GM12891 (cell line): Measurements from ENCODE around the gene PACS2.
"Not testable (repeated sequence)": the region's sequence is repeated elsewhere in the genome, so short reads cannot be mapped to it uniquely, and the experiment has no call there.

Experiments used
- DNase-seq: peaks from one replicate; pipeline ENCODE4 v3.0.0; 2011; ENCODE audit warnings: low spot score; ENCODE audit not compliant: insufficient read length
- FAIRE-seq: peaks from 2 replicates; lab custom pipeline; 2011; peaks lifted over from hg19 to GRCh38; lab: Jason Lieb, UNC
- PAX5 ChIP-seq: IDR thresholded peaks from 2 replicates; pipeline ENCODE4 v1.6.1; 2011; ENCODE audit warnings: low read length, moderate library complexity, mild to moderate bottlenecking; ENCODE audit not compliant: insufficient read depth, severe bottlenecking
- POLR2A ChIP-seq: IDR thresholded peaks from 2 replicates; pipeline ENCODE4 v1.6.1; 2011; ENCODE audit warnings: low read depth, low read length, control low read depth
- POLR2AphosphoS5 ChIP-seq: IDR thresholded peaks from 2 replicates; pipeline ENCODE4 v1.6.1; 2011; ENCODE audit warnings: low read depth, low read length, control low read depth
- POU2F2 ChIP-seq: IDR thresholded peaks from 2 replicates; pipeline ENCODE4 v1.6.1; 2011; ENCODE audit warnings: low read depth, mild to moderate bottlenecking, control low read depth, low read length, moderate library complexity
- SPI1 ChIP-seq: IDR thresholded peaks from 2 replicates; pipeline ENCODE4 v1.6.1; 2011; ENCODE audit warnings: low read depth, low read length, control low read depth
- TAF1 ChIP-seq: IDR thresholded peaks from 2 replicates; pipeline ENCODE4 v1.6.1; 2011; ENCODE audit warnings: low read depth, low read length, control low read depth

PACS2 gene

GRCh38 chr14:105324080-105324778, 9.7 kb downstream of the PACS2 start:
- FAIRE-seq (no peak), DNase-seq (no peak)
- TF ChIP-seq POU2F2 = no peak
- TF ChIP-seq TAF1 = no peak
- no peak for TF ChIP-seq PAX5
- no peak for TF ChIP-seq SPI1
- TF ChIP-seq POLR2A = no peak

- FAIRE-seq (no peak), DNase-seq (no peak)
- TF ChIP-seq POU2F2 (no peak), SPI1 (no peak), POLR2AphosphoS5 (no peak), PAX5 (no peak)
Observed at GRCh38 chr14:105324871-105325270, 10.3 kb downstream of the PACS2 start.

GRCh38 chr14:105325303-105325702, 10.8 kb downstream of the PACS2 start:
- DNase-seq (no peak), FAIRE-seq (no peak)
- TF ChIP-seq POLR2AphosphoS5 (no peak), POLR2A (no peak), PAX5 (no peak), TAF1 (no peak), POU2F2 (no peak), SPI1 (no peak)

- FAIRE-seq (no peak), DNase-seq (no peak)
- TF ChIP-seq SPI1 = no peak
- TF ChIP-seq POLR2AphosphoS5 = no peak
- no peak for TF ChIP-seq TAF1
- no peak for TF ChIP-seq PAX5
- TF ChIP-seq POLR2A = no peak
- TF ChIP-seq POU2F2 = no peak
Observed at GRCh38 chr14:105325716-105326567, 11.4 kb downstream of the PACS2 start.

- FAIRE-seq = no peak
- TF ChIP-seq SPI1 = no peak
- TF ChIP-seq POLR2A = no peak
- TF ChIP-seq POU2F2 = no peak
- no peak for TF ChIP-seq PAX5
- TF ChIP-seq TAF1 = no peak
- TF ChIP-seq POLR2AphosphoS5 = no peak
- no peak for DNase-seq
Observed at GRCh38 chr14:105326568-105326867, 12.0 kb downstream of the PACS2 start.

GRCh38 chr14:105326891-105327694, 12.5 kb downstream of the PACS2 start:
- TF ChIP-seq POLR2A (no peak), POU2F2 (no peak), TAF1 (no peak)
- no peak for DNase-seq
- no peak for FAIRE-seq

- FAIRE-seq, DNase-seq: not testable (repeated sequence)
Observed at GRCh38 chr14:105327695-105328045, 13.1 kb downstream of the PACS2 start.

- no peak for FAIRE-seq
- TF ChIP-seq POLR2A = no peak
- no peak for TF ChIP-seq POU2F2
- TF ChIP-seq SPI1 = no peak
- no peak for TF ChIP-seq TAF1
- no peak for TF ChIP-seq POLR2AphosphoS5
- TF ChIP-seq PAX5 = no peak
- no peak for DNase-seq
Observed at GRCh38 chr14:105328070-105328677, 13.6 kb downstream of the PACS2 start.

GRCh38 chr14:105328678-105329390, 14.3 kb downstream of the PACS2 start:
- TF ChIP-seq POLR2A (no peak), TAF1 (no peak)
- no peak for DNase-seq
- FAIRE-seq = no peak
